TTC549 (cell line): ENCODE results near the gene AGBL1.
"Not testable (repeated sequence)": the region's sequence is repeated elsewhere in the genome, so short reads cannot be mapped to it uniquely, and the experiment has no call there.

ENCODE experiments used
- FAIRE-seq: peaks from 2 replicates; lab custom pipeline; 2012; peaks lifted over from hg19 to GRCh38; lab: Jason Lieb, UNC

Gene AGBL1

GRCh38 chr15:86399041-86399954 is 319.6 kb downstream of the AGBL1 start:
- FAIRE-seq: no peak

GRCh38 chr15:86403221-86403620 is 323.6 kb downstream of the AGBL1 start:
- no peak for FAIRE-seq

- FAIRE-seq: no peak
These were observed 324.4 kb downstream of the AGBL1 start for GRCh38 chr15:86403914-86404583.

- no peak for FAIRE-seq
These were observed 328.6 kb downstream of the AGBL1 start for GRCh38 chr15:86408261-86408660.

GRCh38 chr15:86411916-86412315 is 332.2 kb downstream of the AGBL1 start:
- no peak for FAIRE-seq

GRCh38 chr15:86413191-86413590 is 333.5 kb downstream of the AGBL1 start:
- no peak for FAIRE-seq

GRCh38 chr15:86425746-86426145 is 346.1 kb downstream of the AGBL1 start:
- FAIRE-seq: no peak

GRCh38 chr15:86432861-86433260 is 353.2 kb downstream of the AGBL1 start:
- FAIRE-seq: no peak

GRCh38 chr15:86433983-86434382 is 354.3 kb downstream of the AGBL1 start:
- no peak for FAIRE-seq

- FAIRE-seq: no peak
These were observed 359.9 kb downstream of the AGBL1 start for GRCh38 chr15:86439614-86440013.

- FAIRE-seq: no peak
These were observed 364.9 kb downstream of the AGBL1 start for GRCh38 chr15:86444527-86444926.

- no peak for FAIRE-seq
These were observed 366.0 kb downstream of the AGBL1 start for GRCh38 chr15:86445579-86446252.

- FAIRE-seq: no peak
These were observed 366.6 kb downstream of the AGBL1 start for GRCh38 chr15:86446253-86446640.

- not testable (repeated sequence) for FAIRE-seq
These were observed 385.9 kb downstream of the AGBL1 start for GRCh38 chr15:86465470-86466039.

GRCh38 chr15:86481720-86482119 is 402.0 kb downstream of the AGBL1 start:
- no peak for FAIRE-seq

GRCh38 chr15:86483936-86484335 is 404.3 kb downstream of the AGBL1 start:
- no peak for FAIRE-seq

GRCh38 chr15:86488046-86488445 is 408.4 kb downstream of the AGBL1 start:
- FAIRE-seq: no peak

GRCh38 chr15:86489981-86490380 is 410.3 kb downstream of the AGBL1 start:
- FAIRE-seq: no peak

- FAIRE-seq: no peak
These were observed 411.4 kb downstream of the AGBL1 start for GRCh38 chr15:86491118-86491517.

GRCh38 chr15:86493884-86494283 is 414.2 kb downstream of the AGBL1 start:
- no peak for FAIRE-seq

- no peak for FAIRE-seq
These were observed 414.8 kb downstream of the AGBL1 start for GRCh38 chr15:86494475-86494874.

- no peak for FAIRE-seq
These were observed 422.6 kb downstream of the AGBL1 start for GRCh38 chr15:86502301-86502700.

- FAIRE-seq: no peak
These were observed 426.3 kb downstream of the AGBL1 start for GRCh38 chr15:86505951-86506350.
